Stimulated activated CD4-positive, alpha-beta T cell treated with anti-CD3 and anti-CD28 coated beads, TNF-alpha, amount 100 ng/mL, for 48 hours (primary cell): ENCODE data around the gene TNP2.

Experiments
- DNase-seq, 3 donors: peaks; one replicate each; pipeline ENCODE4 v3.0.0-alpha.2; 2020; ENCODE audit warnings: low read depth in 3 of 3

The TNP2 gene

GRCh38 chr16:11268921-11269375, at the start of gene TNP2:
TNP2 (minus strand) TSS chr16:11269325; CDS start chr16:11269262, 63 bp downstream.
- DNase-seq, result no peak

- DNase-seq, result no peak
Observed at GRCh38 chr16:11318817-11319216, 49.7 kb upstream of the TNP2 start.

- DNase-seq, result no peak
Observed at GRCh38 chr16:11316331-11317015, 47.3 kb upstream of the TNP2 start.

- DNase-seq, result no peak
Observed at GRCh38 chr16:11315510-11315909, 46.4 kb upstream of the TNP2 start.

GRCh38 chr16:11314309-11314894, 45.3 kb upstream of the TNP2 start:
- no peak for DNase-seq

- DNase-seq, result no peak
Observed at GRCh38 chr16:11313493-11314308, 44.6 kb upstream of the TNP2 start.

- no peak for DNase-seq
Observed at GRCh38 chr16:11312718-11313492, 43.8 kb upstream of the TNP2 start.

GRCh38 chr16:11310997-11311561, 42.0 kb upstream of the TNP2 start:
- DNase-seq, result no peak

- DNase-seq, result no peak
Observed at GRCh38 chr16:11310634-11310977, 41.5 kb upstream of the TNP2 start.

GRCh38 chr16:11309895-11310633, 40.9 kb upstream of the TNP2 start:
- no peak for DNase-seq

GRCh38 chr16:11308493-11309283, 39.6 kb upstream of the TNP2 start:
- no peak for DNase-seq

GRCh38 chr16:11307639-11308492, 38.7 kb upstream of the TNP2 start:
- no peak for DNase-seq

GRCh38 chr16:11306997-11307638, 38.0 kb upstream of the TNP2 start:
- no peak for DNase-seq

- no peak for DNase-seq
Observed at GRCh38 chr16:11306381-11306780, 37.3 kb upstream of the TNP2 start.

GRCh38 chr16:11303405-11304138, 34.4 kb upstream of the TNP2 start:
- DNase-seq, result no peak

- DNase-seq, result no peak
Observed at GRCh38 chr16:11302977-11303376, 33.9 kb upstream of the TNP2 start.

GRCh38 chr16:11301645-11302501, 32.7 kb upstream of the TNP2 start:
- DNase-seq, result no peak
